ENCODE data around the gene SAP25. TPM values are rescaled to one million over a fixed set of nuclear protein-coding genes. Genes with fewer than 3 reads are reported as not detected.

Gene SAP25
- total and polyA plus RNA-seq, 12 donors = 0.36 to 2.3 (median 0.70) TPM; not detected in 5

DNA sequence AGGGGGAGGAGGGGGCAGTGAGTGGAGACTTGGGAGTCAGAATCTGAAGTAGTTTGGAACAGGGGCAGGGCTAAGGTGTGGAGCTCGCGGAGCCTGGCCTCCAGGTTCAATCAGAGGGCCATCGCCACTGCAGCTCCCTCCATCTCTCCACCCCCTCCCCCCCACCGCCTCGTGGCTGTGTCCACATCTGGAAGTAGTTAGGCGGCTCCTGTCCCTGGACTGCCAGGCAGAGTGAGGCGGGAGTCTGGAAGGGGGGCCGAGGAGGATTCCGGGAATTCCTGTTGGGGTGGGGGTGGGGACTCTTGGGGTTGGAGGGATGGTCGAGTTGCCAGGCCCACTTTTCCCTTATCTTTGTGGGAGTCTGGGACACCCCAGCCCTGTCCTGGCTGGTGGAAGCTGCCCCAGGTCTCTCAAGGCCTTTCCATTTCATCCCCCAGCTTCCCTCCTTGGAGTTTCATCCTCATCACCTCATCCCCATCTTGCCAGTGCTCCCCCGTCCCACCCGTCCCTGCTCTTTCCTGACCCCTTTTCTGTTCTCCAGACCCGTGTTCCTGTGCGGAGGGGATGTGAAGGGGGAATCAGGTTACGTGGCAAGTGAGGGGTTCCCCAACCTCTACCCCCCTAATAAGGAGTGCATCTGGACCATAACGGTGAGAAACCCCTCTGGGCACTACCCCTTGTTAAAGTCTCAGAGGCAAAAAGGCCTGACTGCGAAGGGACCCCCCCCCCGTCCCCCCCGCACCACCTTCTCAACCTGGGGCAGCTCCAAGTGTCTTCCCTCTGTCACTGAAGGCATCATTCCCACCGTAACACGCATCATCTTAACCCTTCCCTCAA, 29.4 kb upstream of the SAP25 start:
- Histone ChIP-seq H3K27me3 (peaks cover 0 to 11% (median 0%) of the 10 kb centered on the region in 7 donors), H3K9me3 (no peaks in the 10 kb centered on the region), H3K4me3 (peak overlapping the region in 9 of 10 donors; percentile 45 to 86 (median 77)), H3K36me3 (peaks cover 0 to 11% (median 0%) of the 10 kb centered on the region in 9 donors), H3K4me1 (peaks cover 0 to 36% (median 23%) of the 10 kb centered on the region in 9 donors), H3K27ac (peak overlapping the region; percentile 35 to 88 (median 79))
- intact Hi-C loops (cut with DNase I) = loop anchor here in 3 of 10 donors (2.0 to 10.0 kb wide), 3 partner anchors 16 to 92 kb away; partner anchors contain the start of genes GIGYF1 (in 2 of the 3), FBXO24 (in 1 of the 3) and LRCH4 (in 1 of the 3)
- WGBS, 2 donors = 39 to 44% methylated on average over 21 of the region's 21 CpGs
- peak; percentile 72 to 73 for DNase-seq
- peak; percentile 41 to 70 (median 58) for ATAC-seq
- TF ChIP-seq, protein P1, sequence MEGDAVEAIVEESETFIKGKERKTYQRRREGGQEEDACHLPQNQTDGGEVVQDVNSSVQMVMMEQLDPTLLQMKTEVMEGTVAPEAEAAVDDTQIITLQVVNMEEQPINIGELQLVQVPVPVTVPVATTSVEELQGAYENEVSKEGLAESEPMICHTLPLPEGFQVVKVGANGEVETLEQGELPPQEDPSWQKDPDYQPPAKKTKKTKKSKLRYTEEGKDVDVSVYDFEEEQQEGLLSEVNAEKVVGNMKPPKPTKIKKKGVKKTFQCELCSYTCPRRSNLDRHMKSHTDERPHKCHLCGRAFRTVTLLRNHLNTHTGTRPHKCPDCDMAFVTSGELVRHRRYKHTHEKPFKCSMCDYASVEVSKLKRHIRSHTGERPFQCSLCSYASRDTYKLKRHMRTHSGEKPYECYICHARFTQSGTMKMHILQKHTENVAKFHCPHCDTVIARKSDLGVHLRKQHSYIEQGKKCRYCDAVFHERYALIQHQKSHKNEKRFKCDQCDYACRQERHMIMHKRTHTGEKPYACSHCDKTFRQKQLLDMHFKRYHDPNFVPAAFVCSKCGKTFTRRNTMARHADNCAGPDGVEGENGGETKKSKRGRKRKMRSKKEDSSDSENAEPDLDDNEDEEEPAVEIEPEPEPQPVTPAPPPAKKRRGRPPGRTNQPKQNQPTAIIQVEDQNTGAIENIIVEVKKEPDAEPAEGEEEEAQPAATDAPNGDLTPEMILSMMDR (IDR thresholded peaks at IDR 0.05) = no peak

DNA sequence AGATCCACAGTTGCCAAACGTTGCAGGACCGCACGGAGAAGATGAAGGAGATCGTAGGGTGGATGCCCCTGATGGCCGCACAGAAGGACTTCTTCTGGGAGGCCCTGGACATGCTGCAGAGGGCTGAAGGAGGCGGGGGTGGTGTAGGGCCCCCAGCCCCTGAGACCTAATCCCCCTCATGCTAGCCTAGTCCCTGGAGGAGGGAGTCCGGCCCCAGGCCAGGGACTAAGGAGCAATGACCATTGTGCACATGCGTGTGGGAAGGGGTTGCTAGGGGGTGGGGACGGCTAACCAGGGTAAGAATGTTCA, 27.0 kb upstream of the SAP25 start:
- H3K4me1 ChIP-seq = peaks cover 0 to 33% (median 18%) of the 10 kb centered on the region in 9 donors
- ATAC-seq (no peak), DNase-seq (no peak)
- no peak overlapping the region for H3K27ac ChIP-seq
- H3K36me3 ChIP-seq = no peaks in the 10 kb centered on the region
- intact Hi-C loops (cut with DNase I) = loop anchor here in 2 of 10 donors (2.0 to 10.0 kb wide), 3 partner anchors 68 to 94 kb away; partner anchors contain the start of gene GIGYF1 (in 2 of the 2)
- 79 to 89% methylated on average over 9 of the region's 9 CpGs for WGBS, 2 donors
- TF ChIP-seq, protein P1 (IDR thresholded peaks at IDR 0.05) = no peak
- H3K4me3 ChIP-seq = no peak overlapping the region
- peaks cover 0 to 7% (median 0%) of the 10 kb centered on the region in 7 donors for H3K27me3 ChIP-seq
- H3K9me3 ChIP-seq = no peaks in the 10 kb centered on the region

DNA sequence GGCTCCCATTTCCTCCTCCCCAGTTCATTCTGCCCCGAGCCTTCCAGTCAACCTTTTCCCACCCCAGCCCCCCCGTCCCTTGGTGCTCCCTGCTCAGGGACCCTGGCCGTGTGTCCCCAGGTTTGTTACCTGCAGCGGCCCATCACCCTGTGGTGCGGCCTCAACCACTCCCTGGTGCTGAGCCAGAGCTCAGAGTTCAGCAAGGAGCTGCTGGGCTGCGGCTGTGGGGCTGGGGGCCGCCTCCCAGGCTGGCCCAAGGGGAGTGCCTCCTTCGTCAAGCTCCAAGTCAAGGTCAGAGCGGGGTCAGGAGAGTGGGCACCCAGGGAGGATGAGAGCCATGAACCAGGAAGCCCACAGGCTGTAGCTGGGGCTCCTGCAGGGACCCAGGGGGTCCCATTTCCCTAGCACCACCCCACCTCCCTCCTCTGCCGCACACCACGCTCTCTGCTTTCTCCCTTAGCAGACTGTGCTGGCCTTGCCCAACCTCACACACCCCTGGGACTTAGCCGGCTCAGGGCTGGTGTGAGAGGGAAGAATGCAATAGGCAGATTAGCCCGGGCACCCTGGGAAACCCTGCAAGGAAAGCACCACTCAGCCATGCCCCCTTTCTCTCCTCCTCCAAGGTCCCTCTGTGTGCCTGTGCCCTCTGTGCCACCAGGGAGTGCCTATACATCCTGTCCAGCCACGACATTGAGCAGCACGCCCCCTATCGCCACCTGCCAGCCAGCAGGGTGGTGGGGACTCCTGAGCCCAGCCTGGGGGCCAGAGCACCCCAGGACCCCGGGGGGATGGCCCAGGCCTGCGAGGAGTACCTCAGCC, 26.4 kb upstream of the SAP25 start:
- Histone ChIP-seq H3K27ac (no peak overlapping the region), H3K36me3 (no peaks in the 10 kb centered on the region), H3K9me3 (no peaks in the 10 kb centered on the region), H3K27me3 (peaks cover 0 to 1% (median 0%) of the 10 kb centered on the region in 7 donors), H3K4me3 (no peak overlapping the region), H3K4me1 (peaks cover 0 to 27% (median 13%) of the 10 kb centered on the region in 9 donors)
- ATAC-seq (no peak), DNase-seq (no peak)
- intact Hi-C loops (cut with DNase I) = loop anchor here in 2 of 10 donors (2.0 to 10.0 kb wide), 3 partner anchors 69 to 95 kb away; partner anchors contain the start of gene GIGYF1 (in 2 of the 2)
- WGBS, 2 donors = 72 to 76% methylated on average over 18 of the region's 18 CpGs
- TF ChIP-seq, protein P1 (IDR thresholded peaks at IDR 0.05) = no peak

DNA sequence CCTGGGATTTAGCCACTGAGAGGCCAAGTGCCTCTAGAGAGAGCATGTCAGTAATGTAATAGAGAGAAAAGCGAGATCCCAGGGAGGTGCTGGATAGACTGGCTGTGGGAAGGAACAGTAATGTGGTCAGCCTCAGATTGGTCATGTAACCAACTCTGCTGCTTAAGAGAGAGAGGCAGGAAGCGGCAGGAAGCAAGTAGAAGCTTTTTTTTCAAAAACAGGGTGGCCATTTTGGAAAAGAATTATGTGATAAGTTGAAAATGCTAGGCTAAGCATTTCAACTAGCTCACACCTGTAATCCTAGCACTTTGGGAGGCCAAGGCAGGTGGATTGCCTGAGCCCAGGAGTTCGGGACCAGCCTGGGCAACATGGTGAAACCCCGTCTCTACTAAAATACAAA, 24.7 kb upstream of the SAP25 start:
- DNase-seq (no peak), ATAC-seq (no peak)
- 92 to 93% methylated on average over 4 of the region's 4 CpGs for WGBS, 2 donors
- Histone ChIP-seq H3K36me3 (no peaks in the 10 kb centered on the region), H3K9me3 (no peaks in the 10 kb centered on the region), H3K27ac (no peak overlapping the region), H3K4me1 (peaks cover 0 to 13% (median 0%) of the 10 kb centered on the region in 9 donors), H3K27me3 (no peaks in the 10 kb centered on the region), H3K4me3 (no peak overlapping the region)
- intact Hi-C loops (cut with DNase I) = no loop called here
- TF ChIP-seq, protein P1 (IDR thresholded peaks at IDR 0.05) = no peak
